ENCODE data around the gene UBALD1.

UBALD1 gene

DNA sequence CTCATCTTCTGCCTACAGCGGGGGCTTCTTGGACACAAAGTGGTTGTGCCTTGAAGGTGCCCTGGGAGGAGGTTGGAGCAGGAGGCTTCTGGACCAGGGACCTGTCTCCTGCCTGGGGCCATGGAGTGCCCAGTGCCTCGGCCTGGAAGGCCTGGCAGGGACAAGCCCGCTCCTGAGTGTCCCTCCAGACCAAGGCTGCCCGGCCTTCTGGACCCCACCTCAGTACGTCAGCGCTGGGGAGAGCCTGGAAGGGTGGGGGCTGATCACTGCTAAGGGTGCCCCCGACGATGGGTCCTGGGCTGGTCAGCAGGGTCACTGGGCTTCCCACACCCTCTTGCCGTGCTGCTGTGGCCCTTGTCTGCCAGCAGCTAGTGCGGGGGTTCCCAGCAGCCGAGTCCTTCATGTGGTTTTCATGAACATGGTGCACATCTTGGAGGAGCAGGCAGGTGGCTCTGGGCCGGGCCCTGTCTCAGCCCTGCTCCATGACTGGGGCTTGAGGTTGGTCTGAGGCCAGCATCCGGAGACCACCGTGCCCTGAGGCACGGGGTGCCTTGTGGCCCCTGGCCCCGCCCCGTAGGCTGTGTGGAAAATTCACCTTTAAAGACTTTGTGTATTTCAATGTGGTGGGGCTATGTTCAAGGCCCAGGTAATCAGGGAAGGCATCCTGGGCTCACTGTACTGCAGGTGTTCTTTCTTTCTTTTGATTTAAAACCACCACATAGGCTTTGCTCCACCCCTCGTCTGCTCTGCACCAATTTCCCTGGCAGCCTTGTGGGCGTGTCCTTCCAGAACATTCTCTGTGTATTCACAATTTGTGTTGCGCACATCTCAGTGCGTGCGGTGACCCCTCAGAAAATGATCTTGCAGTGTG, 32.3 kb upstream of the UBALD1 start:
- DNase-seq (ENCODE audit: low read depth in 2 of 2), result no peak

- DNase-seq (ENCODE audit: low read depth in 2 of 2), result no peak
Observed at GRCh38 chr16:4641895-4642294, 27.2 kb upstream of the UBALD1 start.

GRCh38 chr16:4641306-4641687, 26.6 kb upstream of the UBALD1 start:
- DNase-seq (ENCODE audit: low read depth in 2 of 2), result no peak

DNA sequence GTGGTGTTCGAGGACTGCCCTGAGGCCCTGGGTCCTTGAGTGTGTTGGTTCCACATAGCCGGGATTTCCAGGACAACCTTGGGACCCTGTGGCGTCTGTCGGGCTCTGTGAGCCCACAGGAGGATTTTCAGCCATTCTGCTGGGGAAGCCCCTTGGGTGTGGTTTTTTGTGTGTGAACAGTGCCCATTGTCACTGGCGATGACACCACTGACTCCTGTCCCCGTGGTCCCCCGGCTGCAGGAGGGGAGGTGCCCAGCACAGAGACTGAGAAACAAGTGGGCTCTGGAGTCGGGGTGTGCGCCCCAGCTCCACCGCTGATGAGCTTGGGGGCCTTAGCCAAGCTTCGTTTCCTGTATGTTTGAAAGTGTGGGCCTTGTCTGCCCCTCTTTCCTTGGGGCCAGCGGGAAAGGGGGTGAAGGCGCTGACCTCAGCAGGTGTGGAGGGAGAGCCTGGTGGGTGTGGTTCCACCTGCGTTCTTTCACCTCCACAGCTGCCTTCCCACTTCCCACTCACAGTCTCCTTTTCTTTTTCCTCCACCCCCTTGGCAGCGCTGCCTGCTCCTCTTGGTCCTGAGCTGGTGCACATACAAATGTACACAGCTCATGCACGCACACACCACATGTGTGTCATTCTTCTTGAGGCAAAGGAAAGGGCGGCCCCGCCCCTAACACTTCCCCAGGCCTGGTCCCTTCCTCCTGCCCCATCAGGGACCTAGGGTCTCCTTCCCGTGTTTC, 26.1 kb upstream of the UBALD1 start:
- no peak for DNase-seq (ENCODE audit: low read depth in 2 of 2)

GRCh38 chr16:4639899-4640509, 25.3 kb upstream of the UBALD1 start:
- no peak for DNase-seq (ENCODE audit: low read depth in 2 of 2)

GRCh38 chr16:4637501-4638166, 22.9 kb upstream of the UBALD1 start:
- DNase-seq (ENCODE audit: low read depth in 2 of 2), result no peak

DNA sequence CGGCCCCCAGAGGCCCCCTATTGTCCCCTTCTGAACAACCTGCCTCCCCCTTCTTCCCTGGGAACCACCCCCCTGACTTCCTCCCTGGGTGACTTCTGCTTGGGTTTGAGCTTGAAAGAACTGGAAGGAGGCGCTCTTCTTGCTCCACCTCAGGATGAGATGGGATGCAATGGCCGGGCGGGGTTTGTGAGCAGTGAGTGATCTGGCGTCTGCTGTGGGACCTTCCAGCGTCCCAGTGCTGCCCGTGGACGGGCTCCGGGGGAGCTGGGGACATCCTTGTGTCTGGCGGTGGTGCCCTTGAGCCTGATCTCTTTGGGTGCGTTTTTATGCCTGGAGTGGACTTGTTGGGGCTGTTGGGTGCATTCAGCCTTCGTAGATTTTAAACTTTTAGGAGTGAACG, 21.5 kb upstream of the UBALD1 start:
- no peak for DNase-seq (ENCODE audit: low read depth in 2 of 2)

DNA sequence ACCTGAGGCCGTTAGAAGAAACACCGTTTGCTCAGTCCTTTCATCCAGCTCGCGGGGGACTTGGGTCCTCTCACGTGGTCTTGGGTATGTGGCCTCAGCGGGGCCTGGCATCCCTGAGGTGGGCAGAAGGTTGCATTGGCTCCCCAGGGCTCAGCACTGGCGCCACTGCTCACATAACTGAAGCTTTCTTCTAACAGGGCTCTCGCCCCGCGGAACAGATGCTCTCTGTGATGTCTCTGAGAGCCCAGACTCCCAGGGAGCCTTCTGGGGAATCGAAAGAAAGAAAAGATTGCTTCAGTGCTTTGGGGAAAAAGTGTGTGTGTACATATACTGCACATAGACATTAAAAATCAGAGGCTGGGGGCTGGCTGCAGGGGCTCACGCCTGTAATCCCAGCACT, 20.1 kb upstream of the UBALD1 start:
- no peak for DNase-seq (ENCODE audit: low read depth in 2 of 2)

- no peak for DNase-seq (ENCODE audit: low read depth in 2 of 2)
Observed at GRCh38 chr16:4633910-4634635, 19.4 kb upstream of the UBALD1 start.

- no peak for DNase-seq (ENCODE audit: low read depth in 2 of 2)
Observed at GRCh38 chr16:4631444-4631843, 16.8 kb upstream of the UBALD1 start.

GRCh38 chr16:4628283-4628682, 13.6 kb upstream of the UBALD1 start:
- DNase-seq (ENCODE audit: low read depth in 2 of 2), result no peak

DNA sequence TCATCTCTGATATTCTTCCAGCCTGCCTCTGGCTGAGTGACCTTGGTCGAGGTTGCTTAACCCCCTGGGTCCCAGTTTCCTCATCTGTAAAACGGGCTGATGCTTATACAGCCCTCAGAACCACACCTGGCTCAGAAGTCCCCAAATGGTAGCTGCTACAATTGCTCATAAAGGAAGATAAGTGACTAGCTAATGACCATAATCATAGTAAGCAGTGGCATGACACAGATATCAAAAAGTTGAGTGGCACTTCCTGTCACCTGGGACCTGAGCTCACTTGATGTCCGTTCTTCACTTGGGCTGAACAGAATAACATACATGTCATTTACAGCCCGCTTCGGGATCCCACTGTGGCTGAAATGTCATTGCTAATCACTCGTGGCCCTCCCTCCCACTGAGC, 11.7 kb upstream of the UBALD1 start:
- no peak for DNase-seq (ENCODE audit: low read depth in 2 of 2)

DNA sequence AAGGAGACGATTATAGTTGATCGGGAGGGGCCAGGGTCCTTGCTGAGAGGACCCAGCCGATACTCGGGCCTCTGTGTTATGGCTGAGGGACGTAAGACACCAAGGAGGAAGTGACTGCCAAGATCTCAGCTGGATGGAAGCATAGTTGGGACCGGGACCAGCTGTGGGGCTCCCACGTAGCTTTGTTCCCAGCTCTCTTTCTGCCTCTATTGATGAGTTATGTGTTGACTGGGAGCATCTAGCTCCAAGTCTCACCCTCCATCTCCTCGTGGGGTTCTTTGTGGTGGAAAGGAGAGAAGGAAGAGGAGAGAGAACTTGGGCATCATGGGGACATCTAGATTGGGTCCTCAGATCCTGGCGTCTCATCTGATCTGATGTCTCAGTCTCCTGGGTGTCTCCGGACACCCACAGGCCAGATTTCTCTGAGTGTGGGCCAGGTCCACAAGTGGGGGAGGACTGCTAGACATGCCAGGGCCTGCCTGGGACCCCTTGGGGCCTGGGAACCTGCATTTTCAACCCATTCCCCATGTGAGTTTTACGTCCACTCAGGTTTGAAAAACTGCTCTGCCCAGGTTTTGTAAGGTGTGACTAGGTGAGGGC, 11.0 kb upstream of the UBALD1 start:
- DNase-seq (ENCODE audit: low read depth in 2 of 2), result no peak

- DNase-seq (ENCODE audit: low read depth in 2 of 2), result peak; percentile 31 to 70
Observed at GRCh38 chr16:4624827-4625559, 10.3 kb upstream of the UBALD1 start.

DNA sequence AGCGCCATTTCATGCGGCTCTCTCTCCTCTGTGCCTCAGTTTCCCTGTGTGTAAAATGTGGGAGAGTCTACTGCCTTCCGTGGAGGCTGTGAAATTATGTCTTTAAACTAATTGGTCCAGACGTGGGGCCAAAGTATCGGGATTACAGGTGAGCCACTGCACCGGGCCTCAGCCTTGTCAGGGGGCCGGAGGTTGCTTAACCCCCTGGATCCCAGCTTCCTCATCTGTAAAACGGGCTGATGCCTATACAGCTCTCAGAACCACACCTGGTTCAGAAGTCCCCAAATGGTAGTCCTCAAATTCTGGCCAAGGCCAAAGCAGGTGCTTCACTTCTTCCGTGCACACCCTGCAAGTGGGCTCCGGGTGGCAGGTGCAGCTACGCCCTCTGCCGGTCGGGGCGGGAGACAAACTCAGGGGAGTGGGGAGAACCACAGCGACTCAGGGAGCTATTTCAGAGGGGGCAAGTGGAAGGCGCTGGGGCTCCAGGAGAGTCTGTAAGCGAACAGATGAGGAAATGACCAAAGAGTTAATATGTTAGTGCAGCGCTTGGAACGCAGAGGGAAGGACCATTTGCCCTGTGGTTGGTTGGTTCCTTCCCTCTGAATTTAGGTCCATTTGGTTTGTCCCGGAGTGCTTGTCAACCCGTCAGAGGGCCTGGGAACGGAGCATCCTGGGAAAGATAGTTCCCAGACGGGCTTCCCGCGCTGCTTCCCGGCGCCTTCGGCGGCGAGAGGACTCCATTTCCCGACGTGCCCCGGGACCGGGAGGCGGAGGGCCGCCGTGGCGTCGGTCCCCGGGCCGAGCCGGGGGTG, 9.5 kb upstream of the UBALD1 start, which contains the start of gene MGRN1:
MGRN1 (plus strand) TSS at position 812 of the 812 bp plus-strand sequence. CDS start 135 bp downstream, outside the sequence.
- peak; percentile 82 to 83 for DNase-seq (ENCODE audit: low read depth in 2 of 2)

GRCh38 chr16:4623593-4623992, 8.9 kb upstream of the UBALD1 start:
- DNase-seq (ENCODE audit: low read depth in 2 of 2), result no peak

DNA sequence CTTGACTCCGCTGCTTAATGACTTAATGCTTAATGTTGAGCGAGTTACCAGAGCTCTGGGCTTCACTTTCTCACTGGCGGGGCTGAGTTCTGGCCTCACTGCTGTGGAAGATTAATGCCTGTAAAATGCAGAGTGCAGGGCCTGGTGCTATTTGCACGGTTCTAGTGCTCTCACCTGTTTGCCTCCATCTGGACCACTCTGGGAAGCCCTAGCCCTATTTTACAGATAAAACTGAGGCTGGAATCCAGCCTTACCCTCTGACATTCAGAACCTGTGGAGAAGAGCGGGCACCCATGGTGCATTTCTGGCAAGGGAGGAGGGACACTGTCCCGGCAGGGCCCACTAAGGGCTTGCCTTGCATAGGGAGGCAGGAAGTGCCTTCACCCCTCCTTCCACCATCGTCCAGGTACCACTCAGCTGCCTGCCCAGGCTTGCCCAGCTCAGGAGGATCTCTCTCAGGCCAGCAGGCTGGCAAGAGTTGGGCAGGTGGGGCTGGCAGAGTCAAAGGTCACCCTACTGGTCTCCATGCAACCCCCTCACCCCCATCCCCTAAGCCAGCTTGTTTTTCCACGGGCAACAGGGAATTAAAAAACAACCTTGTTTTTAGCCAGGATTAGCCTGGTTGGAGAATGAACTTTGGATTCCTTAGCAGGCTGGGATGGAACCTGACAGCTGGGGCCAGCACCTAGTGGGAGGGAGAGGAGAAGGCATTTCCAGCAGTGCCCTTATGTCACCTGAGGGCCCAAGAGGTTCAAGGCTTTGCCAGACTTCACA, 4.1 kb upstream of the UBALD1 start:
- no peak for DNase-seq (ENCODE audit: low read depth in 2 of 2)

- DNase-seq (ENCODE audit: low read depth in 2 of 2), result no peak
Observed at GRCh38 chr16:4617880-4618279, 3.2 kb upstream of the UBALD1 start.

Data from stimulated activated CD4-positive, alpha-beta T cell treated with anti-CD3 and anti-CD28 coated beads, Interleukin-1b, Interleukin-23, amount 100 ng/mL, for 4 hours (primary cell).